PFSK-1 (cell line): Measurements from ENCODE around the gene CABP5.

Experiments used
- FOXP2 ChIP-seq: optimal IDR thresholded peaks from 2 replicates; pipeline ENCODE3; 2011; ENCODE audit warnings: borderline replicate concordance, control low read depth, inconsistent platforms; ENCODE audit not compliant: insufficient read depth; ENCODE audit errors: extremely low read length, extremely low read depth
- POLR2AphosphoS5 ChIP-seq: IDR thresholded peaks from 2 replicates; pipeline ENCODE4 v1.6.1; 2012; ENCODE audit warnings: low read depth, mild to moderate bottlenecking, control low read depth, low read length, moderate library complexity
- SIN3A ChIP-seq: IDR thresholded peaks from 2 replicates; pipeline ENCODE4 v1.6.1; 2012; ENCODE audit warnings: mild to moderate bottlenecking, low read length, moderate library complexity, borderline replicate concordance; ENCODE audit not compliant: insufficient read depth
- TAF1 ChIP-seq: IDR thresholded peaks from 2 replicates; pipeline ENCODE4 v1.6.1; 2012; ENCODE audit warnings: low read length, control low read depth, borderline replicate concordance; ENCODE audit not compliant: insufficient read depth
- TF ChIP-seq, protein P1 (sequence below), 2 experiments: IDR thresholded peaks; 2 replicates each; pipeline versions ENCODE4 v1.6.1 to v1.8.0; 2011 to 2012; ENCODE audit warnings: low read depth in 2 of 2, low read length in 2 of 2, control low read depth in 1 of 2, inconsistent platforms in 1 of 2, mild to moderate bottlenecking in 1 of 2, moderate library complexity in 1 of 2; ENCODE audit not compliant: insufficient read depth in 1 of 2

Gene CABP5

DNA sequence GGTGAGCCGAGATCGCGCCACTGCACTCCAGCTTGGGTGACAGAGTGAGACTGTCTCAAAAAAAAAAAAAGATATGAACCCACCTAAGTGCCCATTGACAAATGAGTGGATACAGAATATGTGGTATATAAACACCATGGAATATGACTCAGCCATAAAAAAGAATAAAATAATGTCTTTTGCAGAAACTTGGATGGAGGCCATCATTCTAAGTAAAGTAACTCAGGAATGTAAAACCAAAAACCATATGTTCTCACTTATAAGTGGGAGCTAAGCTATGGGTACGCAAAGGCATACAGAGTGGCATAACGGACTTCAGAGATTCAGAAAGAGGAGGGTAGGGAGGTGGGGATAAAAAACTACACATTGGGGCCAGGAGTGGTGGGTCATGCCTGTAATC is 37.2 kb upstream of the CABP5 start:
- TF ChIP-seq TAF1 (no peak), POLR2AphosphoS5 (no peak), SIN3A (no peak), FOXP2 (no peak)
- TF ChIP-seq, protein P1, sequence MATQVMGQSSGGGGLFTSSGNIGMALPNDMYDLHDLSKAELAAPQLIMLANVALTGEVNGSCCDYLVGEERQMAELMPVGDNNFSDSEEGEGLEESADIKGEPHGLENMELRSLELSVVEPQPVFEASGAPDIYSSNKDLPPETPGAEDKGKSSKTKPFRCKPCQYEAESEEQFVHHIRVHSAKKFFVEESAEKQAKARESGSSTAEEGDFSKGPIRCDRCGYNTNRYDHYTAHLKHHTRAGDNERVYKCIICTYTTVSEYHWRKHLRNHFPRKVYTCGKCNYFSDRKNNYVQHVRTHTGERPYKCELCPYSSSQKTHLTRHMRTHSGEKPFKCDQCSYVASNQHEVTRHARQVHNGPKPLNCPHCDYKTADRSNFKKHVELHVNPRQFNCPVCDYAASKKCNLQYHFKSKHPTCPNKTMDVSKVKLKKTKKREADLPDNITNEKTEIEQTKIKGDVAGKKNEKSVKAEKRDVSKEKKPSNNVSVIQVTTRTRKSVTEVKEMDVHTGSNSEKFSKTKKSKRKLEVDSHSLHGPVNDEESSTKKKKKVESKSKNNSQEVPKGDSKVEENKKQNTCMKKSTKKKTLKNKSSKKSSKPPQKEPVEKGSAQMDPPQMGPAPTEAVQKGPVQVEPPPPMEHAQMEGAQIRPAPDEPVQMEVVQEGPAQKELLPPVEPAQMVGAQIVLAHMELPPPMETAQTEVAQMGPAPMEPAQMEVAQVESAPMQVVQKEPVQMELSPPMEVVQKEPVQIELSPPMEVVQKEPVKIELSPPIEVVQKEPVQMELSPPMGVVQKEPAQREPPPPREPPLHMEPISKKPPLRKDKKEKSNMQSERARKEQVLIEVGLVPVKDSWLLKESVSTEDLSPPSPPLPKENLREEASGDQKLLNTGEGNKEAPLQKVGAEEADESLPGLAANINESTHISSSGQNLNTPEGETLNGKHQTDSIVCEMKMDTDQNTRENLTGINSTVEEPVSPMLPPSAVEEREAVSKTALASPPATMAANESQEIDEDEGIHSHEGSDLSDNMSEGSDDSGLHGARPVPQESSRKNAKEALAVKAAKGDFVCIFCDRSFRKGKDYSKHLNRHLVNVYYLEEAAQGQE (IDR thresholded peaks at IDR 0.05; ENCODE audit: insufficient read depth in 1 of 2, low read depth in 2 of 2, low read length in 2 of 2): no peak

DNA sequence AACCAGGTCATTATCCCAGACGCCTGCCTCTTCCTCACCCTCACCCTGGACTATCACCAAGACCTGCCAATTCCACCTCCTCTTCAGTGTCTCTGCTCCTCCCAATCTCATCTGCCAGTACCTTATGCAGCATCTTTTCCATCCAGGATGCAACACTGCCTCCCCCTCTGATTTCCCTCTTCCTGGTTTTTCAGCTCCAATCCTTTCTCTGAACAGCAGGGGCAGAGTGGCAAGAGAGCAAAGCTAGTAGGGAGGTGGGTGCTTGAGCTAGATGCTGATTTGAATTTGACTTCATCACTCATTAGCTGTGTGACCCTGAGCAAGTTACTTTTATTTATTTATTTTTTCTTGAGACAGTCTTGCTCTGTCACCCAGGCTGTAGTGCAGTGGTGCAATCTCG is 25.6 kb upstream of the CABP5 start:
- no peak for TF ChIP-seq POLR2AphosphoS5
- no peak for TF ChIP-seq TAF1

- TF ChIP-seq SIN3A (no peak), FOXP2 (no peak), TAF1 (no peak), POLR2AphosphoS5 (no peak)
- TF ChIP-seq, protein P1 (IDR thresholded peaks at IDR 0.05; ENCODE audit: insufficient read depth in 1 of 2, low read depth in 2 of 2, low read length in 2 of 2): no peak
Measured at GRCh38 chr19:48064509-48064908, 20.6 kb upstream of the CABP5 start.

GRCh38 chr19:48061401-48062344 is 17.8 kb upstream of the CABP5 start:
- TF ChIP-seq, protein P1 (IDR thresholded peaks at IDR 0.05; ENCODE audit: insufficient read depth in 1 of 2, low read depth in 2 of 2, low read length in 2 of 2): no peak
- TF ChIP-seq TAF1 (no peak), FOXP2 (no peak), SIN3A (no peak), POLR2AphosphoS5 (no peak)

DNA sequence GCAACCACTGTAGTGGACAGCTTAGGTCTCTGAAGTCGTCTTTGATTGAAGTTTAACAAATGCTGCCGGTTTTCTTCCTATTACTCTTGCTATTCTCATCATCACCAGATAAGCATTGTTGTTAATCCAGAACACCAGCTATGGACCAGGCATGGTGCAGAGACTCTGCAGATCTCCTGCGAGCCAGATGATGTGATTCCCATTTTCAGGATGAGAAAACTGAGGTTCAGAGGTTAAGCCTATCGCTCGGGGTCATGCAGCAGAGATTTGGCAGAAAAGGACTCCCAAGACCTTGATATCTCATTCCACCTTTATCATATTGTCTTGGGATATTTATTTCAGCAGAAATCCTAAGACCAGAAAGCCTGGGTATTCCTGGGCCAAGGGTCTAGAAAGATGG is 16.5 kb upstream of the CABP5 start:
- TF ChIP-seq POLR2AphosphoS5: no peak
- TF ChIP-seq SIN3A: no peak
- TF ChIP-seq, protein P1 (IDR thresholded peaks at IDR 0.05; ENCODE audit: insufficient read depth in 1 of 2, low read depth in 2 of 2, low read length in 2 of 2): no peak
- TF ChIP-seq FOXP2: no peak
- no peak for TF ChIP-seq TAF1
